ENCODE measurements around the gene LYRM1. TPM values are rescaled to one million over a fixed set of nuclear protein-coding genes. Genes with fewer than 3 reads are reported as not detected.

The LYRM1 gene
- polyA plus RNA-seq, 2 of the 4 experiments (the other 2 are of a cell fraction) = 38.6 to 44.0 TPM

- Histone ChIP-seq H3K4me3 (no peak overlapping the region), H3K27ac (no peak overlapping the region), H3K9me3 (no peaks in the 10 kb centered on the region), H3K4me1 (no peaks in the 10 kb centered on the region), H3K4me2 (no peak overlapping the region)
- no peak for ATAC-seq
- no peak for FAIRE-seq
- no peak for DNase-seq (ENCODE audit: low read depth in 1 of 2, low spot score in 1 of 2)
- POLR2A ChIA-PET = no interaction called here
- TF ChIP-seq CEBPB (IDR thresholded peaks at IDR 0.05) = no peak
- no peak for TF ChIP-seq PBX3 (IDR thresholded peaks at IDR 0.05)
- no peak for TF ChIP-seq HEYL (CRISPR knock-in tag; IDR thresholded peaks at IDR 0.05)
- TF ChIP-seq MAZ (IDR thresholded peaks at IDR 0.05; ENCODE audit: borderline replicate concordance, low read depth, low read length) = no peak
- no peak for TF ChIP-seq ATOH8 (CRISPR knock-in tag; IDR thresholded peaks at IDR 0.05; ENCODE audit: low read depth)
- no peak for TF ChIP-seq KDM5A (IDR thresholded peaks at IDR 0.05)
- no peak for TF ChIP-seq SMC3 (IDR thresholded peaks at IDR 0.05)
- no peak for TF ChIP-seq SREBF2 (IDR thresholded peaks at IDR 0.05)
- TF ChIP-seq RFX5 (IDR thresholded peaks at IDR 0.05) = no peak
- TF ChIP-seq BHLHE40 (IDR thresholded peaks at IDR 0.05; ENCODE audit: low read depth, low read length) = no peak
- TF ChIP-seq NR3C1 (IDR thresholded peaks at IDR 0.05) = no peak
- TF ChIP-seq ELK1 (IDR thresholded peaks at IDR 0.05; ENCODE audit: low read depth, low read length) = no peak
- TF ChIP-seq CBX8 (IDR thresholded peaks at IDR 0.05) = no peak
- no peak for TF ChIP-seq ZC3H11A (IDR thresholded peaks at IDR 0.05)
- TF ChIP-seq JUN (IDR thresholded peaks at IDR 0.05) = no peak
- TF ChIP-seq CBX2 (IDR thresholded peaks at IDR 0.05; ENCODE audit: borderline replicate concordance, low read depth) = no peak
- TF ChIP-seq EP300 (IDR thresholded peaks at IDR 0.05) = no peak
- TF ChIP-seq MAX (IDR thresholded peaks at IDR 0.05) = no peak
- no peak for TF ChIP-seq FOSB (CRISPR knock-in tag; IDR thresholded peaks at IDR 0.05)
- CTCF ChIA-PET = no interaction called here
- WGBS (ENCODE audit: missing lambda C conversion rate) = 43% methylated on average over 3 of the region's 3 CpGs
Observed at GRCh38 chr16:20968765-20969164, 68.2 kb downstream of the LYRM1 start.

- Histone ChIP-seq H3K4me1 (no peaks in the 10 kb centered on the region), H3K4me3 (no peak overlapping the region), H3K27ac (no peak overlapping the region), H3K4me2 (no peak overlapping the region), H3K9me3 (no peaks in the 10 kb centered on the region)
- ChIA-PET POLR2A (no interaction called here), CTCF (no interaction called here)
- WGBS (ENCODE audit: missing lambda C conversion rate) = 68% methylated on average over 5 of the region's 5 CpGs
- TF ChIP-seq TP53 (CRISPR knock-in tag; IDR thresholded peaks at IDR 0.05) = no peak
- no peak for TF ChIP-seq ZSCAN20 (CRISPR knock-in tag; IDR thresholded peaks at IDR 0.05)
- no peak for TF ChIP-seq SREBF2 (IDR thresholded peaks at IDR 0.05)
- TF ChIP-seq RFX5 (IDR thresholded peaks at IDR 0.05) = no peak
- TF ChIP-seq FOXS1 (CRISPR knock-in tag; IDR thresholded peaks at IDR 0.05) = no peak
- TF ChIP-seq RNF2 (IDR thresholded peaks at IDR 0.05; ENCODE audit: borderline replicate concordance, low read depth) = no peak
- no peak for TF ChIP-seq GATA3 (IDR thresholded peaks at IDR 0.05; ENCODE audit: borderline replicate concordance)
- TF ChIP-seq CBX2 (IDR thresholded peaks at IDR 0.05; ENCODE audit: borderline replicate concordance, low read depth) = no peak
- TF ChIP-seq ZC3H11A (IDR thresholded peaks at IDR 0.05) = no peak
- TF ChIP-seq, protein P1, sequence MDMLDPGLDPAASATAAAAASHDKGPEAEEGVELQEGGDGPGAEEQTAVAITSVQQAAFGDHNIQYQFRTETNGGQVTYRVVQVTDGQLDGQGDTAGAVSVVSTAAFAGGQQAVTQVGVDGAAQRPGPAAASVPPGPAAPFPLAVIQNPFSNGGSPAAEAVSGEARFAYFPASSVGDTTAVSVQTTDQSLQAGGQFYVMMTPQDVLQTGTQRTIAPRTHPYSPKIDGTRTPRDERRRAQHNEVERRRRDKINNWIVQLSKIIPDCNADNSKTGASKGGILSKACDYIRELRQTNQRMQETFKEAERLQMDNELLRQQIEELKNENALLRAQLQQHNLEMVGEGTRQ (IDR thresholded peaks at IDR 0.05) = no peak
- no peak for TF ChIP-seq HEYL (CRISPR knock-in tag; IDR thresholded peaks at IDR 0.05)
- no peak for TF ChIP-seq ELK1 (IDR thresholded peaks at IDR 0.05; ENCODE audit: low read depth, low read length)
- TF ChIP-seq, protein P2, sequence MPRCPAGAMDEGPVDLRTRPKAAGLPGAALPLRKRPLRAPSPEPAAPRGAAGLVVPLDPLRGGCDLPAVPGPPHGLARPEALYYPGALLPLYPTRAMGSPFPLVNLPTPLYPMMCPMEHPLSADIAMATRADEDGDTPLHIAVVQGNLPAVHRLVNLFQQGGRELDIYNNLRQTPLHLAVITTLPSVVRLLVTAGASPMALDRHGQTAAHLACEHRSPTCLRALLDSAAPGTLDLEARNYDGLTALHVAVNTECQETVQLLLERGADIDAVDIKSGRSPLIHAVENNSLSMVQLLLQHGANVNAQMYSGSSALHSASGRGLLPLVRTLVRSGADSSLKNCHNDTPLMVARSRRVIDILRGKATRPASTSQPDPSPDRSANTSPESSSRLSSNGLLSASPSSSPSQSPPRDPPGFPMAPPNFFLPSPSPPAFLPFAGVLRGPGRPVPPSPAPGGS (IDR thresholded peaks at IDR 0.05) = no peak
- no peak for TF ChIP-seq HOXB13 (CRISPR knock-in tag; IDR thresholded peaks at IDR 0.05; ENCODE audit: low read depth)
- no peak for TF ChIP-seq ZFP36 (IDR thresholded peaks at IDR 0.05; ENCODE audit: borderline replicate concordance, partially characterized antibody)
- DNase-seq (ENCODE audit: low read depth in 1 of 2, low spot score in 1 of 2) (no peak), ATAC-seq (no peak), FAIRE-seq (no peak)
Observed at GRCh38 chr16:20969386-20969785, 68.8 kb downstream of the LYRM1 start.
